Activated CD8-positive, alpha-beta T cell treated with anti-CD3 and anti-CD28 coated beads for 36 hours (primary cell): Measurements from ENCODE around the gene GLO1. TPM values are rescaled to one million over a fixed set of nuclear protein-coding genes. Genes with fewer than 3 reads are reported as not detected.

Experiments
- ATAC-seq: fragments of 200-7000 bp; cut with Tn5 transposase; one replicate; pipeline ENCODE4 v1.10.0; 2021; ENCODE audit warnings: mild to moderate bottlenecking, moderate library complexity
- CTCF ChIA-PET: fragments of 350-600 bp; sonication (Branson Sonifier 250); formaldehyde crosslinking; loops from one replicate; lab custom pipeline; 2021; ENCODE audit warnings: antibody characterized with exemption; lab: Charles Lee
- POLR2A ChIA-PET: fragments of 350-600 bp; sonication (Branson Sonifier 250); formaldehyde crosslinking; loops from one replicate; lab custom pipeline; 2021; ENCODE audit warnings: antibody characterized with exemption; lab: Charles Lee
- DNase-seq: peaks from one replicate; pipeline ENCODE4 v3.0.0-alpha.2; 2020
- H3K27ac Mint-ChIP-seq: one replicate; pipeline ENCODE4 v1.8.0; 2021; ENCODE audit warnings: mild to moderate bottlenecking, mixed read lengths
- H3K27me3 Mint-ChIP-seq: one replicate; pipeline ENCODE4 v1.8.0; 2021; ENCODE audit warnings: mixed read lengths
- H3K36me3 Mint-ChIP-seq: one replicate; pipeline ENCODE4 v1.8.0; 2021; ENCODE audit warnings: low read depth, mixed read lengths
- H3K4me1 Mint-ChIP-seq: one replicate; pipeline ENCODE4 v1.8.0; 2021; ENCODE audit warnings: low read depth, mixed read lengths
- H3K4me3 Mint-ChIP-seq: one replicate; pipeline ENCODE4 v1.8.0; 2021; ENCODE audit warnings: mild to moderate bottlenecking, moderate library complexity, mixed read lengths
- H3K9me3 Mint-ChIP-seq: one replicate; pipeline ENCODE4 v1.8.0; 2021; ENCODE audit warnings: mixed read lengths
- intact Hi-C: fragments of 100-400 bp; cut with micrococcal nuclease; formaldehyde crosslinking; loops from one replicate; pipeline ENCODE4 v1.10.0; 2022
- total RNA-seq, 2 experiments: library from RNA; stranded (reverse); gene quantifications; one replicate each; pipeline ENCODE4 v1.2.3, GENCODE V29; 2021
- TF ChIP-seq, protein P1 (sequence below): fragments of 200-600 bp; IDR thresholded peaks from one replicate; pipeline ENCODE4 v1.8.0; 2022; ENCODE audit warnings: antibody characterized with exemption, mild to moderate bottlenecking

GLO1 gene
- total RNA-seq, 2 experiments from 2014 or later: 135 to 142 TPM

DNA sequence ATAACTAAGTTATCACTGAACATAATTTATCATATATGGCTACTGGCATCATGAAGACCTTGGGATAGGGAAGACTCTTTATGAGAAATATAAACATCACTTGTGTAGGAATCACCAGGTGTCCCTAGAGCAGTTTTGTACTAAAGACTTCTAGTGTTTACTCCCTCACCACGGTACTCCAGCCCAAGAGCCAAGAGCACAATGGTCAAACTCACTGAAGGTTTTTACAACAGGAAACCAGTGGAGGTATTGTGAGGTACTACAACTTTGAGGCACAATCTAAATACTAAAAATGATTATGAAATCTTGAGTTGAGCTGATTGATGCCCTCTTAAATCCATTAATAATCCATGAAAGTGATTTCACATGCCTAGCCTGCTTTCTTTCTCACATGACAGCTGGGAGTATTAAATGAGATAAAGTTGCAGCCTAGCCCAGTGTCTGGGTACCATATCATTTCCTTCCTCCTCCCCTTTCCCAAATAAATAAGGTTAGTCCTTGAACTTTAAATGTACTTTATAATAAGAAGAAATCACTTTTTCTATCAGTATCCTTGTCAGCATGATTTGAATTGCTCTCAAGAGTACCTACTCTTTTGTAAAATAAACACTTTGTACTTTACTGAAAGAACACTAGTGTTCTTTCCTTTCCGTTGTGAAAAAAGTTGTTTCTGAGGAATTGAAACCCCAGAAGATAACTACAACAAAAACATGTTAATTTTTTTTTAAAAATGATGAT lies 26.5 kb downstream of the GLO1 start:
- Mint-ChIP-seq H3K27ac (no peak overlapping the region), H3K4me3 (no peak overlapping the region), H3K9me3 (peaks cover 2% of the 10 kb centered on the region), H3K4me1 (peaks cover 23% of the 10 kb centered on the region), H3K36me3 (peaks cover 40% of the 10 kb centered on the region), H3K27me3 (no peaks in the 10 kb centered on the region)
- CTCF ChIA-PET: interaction anchor here (1.4 kb wide), 1 partner anchor 12 kb away, joined by 4 read pairs; no protein-coding TSS in a partner anchor
- POLR2A ChIA-PET: no interaction called here
- intact Hi-C loops: loop anchor here (10.0 kb wide), 1 partner anchor 162 kb away; no protein-coding TSS in a partner anchor
- ATAC-seq (no peak), DNase-seq (no peak)
- TF ChIP-seq, protein P1, sequence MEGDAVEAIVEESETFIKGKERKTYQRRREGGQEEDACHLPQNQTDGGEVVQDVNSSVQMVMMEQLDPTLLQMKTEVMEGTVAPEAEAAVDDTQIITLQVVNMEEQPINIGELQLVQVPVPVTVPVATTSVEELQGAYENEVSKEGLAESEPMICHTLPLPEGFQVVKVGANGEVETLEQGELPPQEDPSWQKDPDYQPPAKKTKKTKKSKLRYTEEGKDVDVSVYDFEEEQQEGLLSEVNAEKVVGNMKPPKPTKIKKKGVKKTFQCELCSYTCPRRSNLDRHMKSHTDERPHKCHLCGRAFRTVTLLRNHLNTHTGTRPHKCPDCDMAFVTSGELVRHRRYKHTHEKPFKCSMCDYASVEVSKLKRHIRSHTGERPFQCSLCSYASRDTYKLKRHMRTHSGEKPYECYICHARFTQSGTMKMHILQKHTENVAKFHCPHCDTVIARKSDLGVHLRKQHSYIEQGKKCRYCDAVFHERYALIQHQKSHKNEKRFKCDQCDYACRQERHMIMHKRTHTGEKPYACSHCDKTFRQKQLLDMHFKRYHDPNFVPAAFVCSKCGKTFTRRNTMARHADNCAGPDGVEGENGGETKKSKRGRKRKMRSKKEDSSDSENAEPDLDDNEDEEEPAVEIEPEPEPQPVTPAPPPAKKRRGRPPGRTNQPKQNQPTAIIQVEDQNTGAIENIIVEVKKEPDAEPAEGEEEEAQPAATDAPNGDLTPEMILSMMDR: no peak

DNA sequence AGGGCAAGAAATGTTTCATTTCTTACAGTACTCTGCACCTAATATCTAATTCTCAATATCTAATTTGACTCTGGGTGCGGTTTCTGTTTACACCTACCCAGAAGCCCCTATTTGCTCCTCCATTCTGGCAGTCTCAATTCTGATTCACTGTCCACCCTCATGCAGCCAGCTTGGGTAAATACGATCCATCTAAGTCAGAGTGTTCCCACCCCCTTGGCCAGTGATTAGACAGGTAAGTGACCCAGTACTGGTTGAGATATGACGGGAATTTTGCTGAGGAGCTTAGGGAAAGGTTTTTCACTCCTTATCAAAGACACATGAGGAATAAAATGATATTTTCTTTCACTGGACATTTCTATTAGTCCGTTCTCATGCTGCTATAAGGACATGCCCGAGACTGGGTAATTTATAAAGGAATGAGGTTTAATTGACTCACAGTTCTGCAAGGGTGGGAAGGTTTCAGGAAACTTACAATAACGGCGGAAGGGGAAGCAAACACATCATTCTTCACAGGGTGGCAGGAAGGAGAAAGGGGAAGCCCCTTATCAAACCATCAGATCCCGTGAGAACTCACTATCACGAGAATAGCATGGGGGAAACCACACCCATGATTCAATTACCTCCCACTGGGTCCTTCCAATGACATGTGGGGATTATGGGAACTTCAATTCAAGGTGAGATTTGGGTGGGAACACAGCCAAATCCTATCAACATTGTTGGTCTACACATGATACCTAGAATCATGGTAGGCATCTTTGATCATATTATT lies 29.4 kb downstream of the GLO1 start:
- H3K9me3 Mint-ChIP-seq: peaks cover 2% of the 10 kb centered on the region
- peaks cover 31% of the 10 kb centered on the region for H3K36me3 Mint-ChIP-seq
- TF ChIP-seq, protein P1: no peak
- H3K27me3 Mint-ChIP-seq: no peaks in the 10 kb centered on the region
- intact Hi-C loops: loop anchor here (10.0 kb wide), 1 partner anchor 159 kb away; no protein-coding TSS in a partner anchor
- ChIA-PET POLR2A (no interaction called here), CTCF (interaction anchor here (1.0 to 1.3 kb wide), 4 partner anchors 32 to 180 kb away, joined by 3 to 4 read pairs (median 4); no protein-coding TSS in a partner anchor)
- H3K4me3 Mint-ChIP-seq: no peak overlapping the region
- H3K27ac Mint-ChIP-seq: peak overlapping the region; percentile 3
- ATAC-seq: peak; percentile 48
- peak; percentile 27 for DNase-seq
- peaks cover 23% of the 10 kb centered on the region for H3K4me1 Mint-ChIP-seq

DNA sequence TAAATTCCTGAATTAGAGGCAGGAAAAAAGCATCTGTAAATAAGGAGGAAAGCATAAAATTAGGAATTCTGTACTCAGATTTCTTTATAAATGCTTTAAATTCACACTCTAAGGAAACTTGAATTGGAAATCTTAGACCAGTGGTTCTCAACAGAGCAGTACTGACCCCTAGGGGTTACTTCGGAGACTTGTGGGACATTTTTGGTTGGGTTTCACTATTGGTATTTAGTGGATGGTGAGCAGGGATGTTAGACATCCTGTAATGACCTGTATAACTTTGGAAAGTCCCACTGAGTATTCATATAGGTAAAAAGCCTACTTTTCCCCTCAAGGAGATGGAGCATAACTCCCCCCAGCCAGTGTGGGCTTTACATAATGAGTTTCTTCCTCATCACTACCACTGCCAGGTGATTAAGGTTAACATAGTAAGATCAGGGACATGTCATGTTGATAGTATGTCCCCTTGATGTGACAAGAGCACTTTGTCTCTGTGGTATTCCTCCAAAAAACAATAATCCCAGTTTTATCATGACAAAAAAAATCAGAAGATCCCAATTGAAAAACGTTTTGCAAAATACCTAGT lies 31.0 kb downstream of the GLO1 start:
- Mint-ChIP-seq H3K4me1 (peaks cover 23% of the 10 kb centered on the region), H3K4me3 (no peak overlapping the region), H3K27ac (no peak overlapping the region), H3K36me3 (peaks cover 23% of the 10 kb centered on the region), H3K27me3 (no peaks in the 10 kb centered on the region), H3K9me3 (peaks cover 2% of the 10 kb centered on the region)
- intact Hi-C loops: loop anchor here (10.0 kb wide), 1 partner anchor 157 kb away; no protein-coding TSS in a partner anchor
- ATAC-seq: peak; percentile 90
- CTCF ChIA-PET: interaction anchor here (0.7 to 1.3 kb wide), 2 partner anchors 40 to 178 kb away, joined by 3 to 4 read pairs; no protein-coding TSS in a partner anchor
- TF ChIP-seq, protein P1: peak; percentile 80
- POLR2A ChIA-PET: no interaction called here
- DNase-seq: peak; percentile 38

DNA sequence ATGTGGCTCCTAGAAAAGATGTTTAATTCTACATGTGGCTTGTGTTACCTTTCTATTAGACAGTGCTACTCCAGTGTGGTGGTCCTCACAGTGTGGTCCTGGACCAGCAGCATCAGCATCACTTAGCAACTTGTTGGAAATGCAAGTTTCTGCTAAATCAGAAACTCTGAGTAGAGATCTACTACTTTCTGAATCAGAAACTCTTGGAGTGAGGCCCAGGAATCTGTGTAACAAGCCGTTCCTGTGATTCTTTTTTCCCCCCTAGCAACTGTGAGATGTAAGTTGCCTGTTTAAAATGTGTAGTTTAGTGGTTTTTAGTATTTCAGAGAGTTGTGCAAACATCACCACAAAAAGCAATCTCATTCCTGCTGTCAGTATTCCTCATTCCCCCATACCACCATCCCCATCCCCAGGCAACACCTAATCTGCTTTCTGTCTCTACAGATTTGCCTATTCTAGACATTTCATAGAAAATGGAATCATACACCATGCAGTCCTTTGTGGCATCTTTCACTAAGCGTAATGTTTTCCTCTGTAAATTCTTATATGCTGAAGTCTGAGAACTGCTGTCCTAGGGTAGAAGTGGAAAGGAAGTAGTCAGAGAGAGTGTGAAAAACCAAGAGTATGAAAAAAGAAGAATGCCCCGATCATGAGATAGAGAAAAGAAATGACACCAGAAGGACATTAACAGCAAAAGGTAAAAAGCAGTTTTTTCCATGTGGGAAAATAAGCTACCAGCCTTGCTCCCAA lies 44.4 kb downstream of the GLO1 start:
- Mint-ChIP-seq H3K27me3 (no peaks in the 10 kb centered on the region), H3K4me1 (peaks cover 2% of the 10 kb centered on the region), H3K9me3 (no peaks in the 10 kb centered on the region), H3K4me3 (no peak overlapping the region), H3K27ac (no peak overlapping the region), H3K36me3 (no peaks in the 10 kb centered on the region)
- no peak for ATAC-seq
- intact Hi-C loops: no loop called here
- POLR2A ChIA-PET: no interaction called here
- TF ChIP-seq, protein P1: no peak
- DNase-seq: no peak
- CTCF ChIA-PET: no interaction called here
